Superior temporal gyrus (tissue), 1 donor: ENCODE results near the gene BRD3.

Experiments used
- DNase-seq: peaks from one replicate; pipeline ENCODE4 v3.0.0-alpha.2; 2016; ENCODE audit errors: extremely low spot score

Gene BRD3

GRCh38 chr9:134024828-134025605 is 42.8 kb downstream of the BRD3 start, which contains the start of gene BRD3OS:
Gene BRD3OS, plus strand, starts transcription at chr9:134025481. Its CDS starts 1,267 bp downstream, at chr9:134026748.
- DNase-seq = peak; percentile 93

DNA sequence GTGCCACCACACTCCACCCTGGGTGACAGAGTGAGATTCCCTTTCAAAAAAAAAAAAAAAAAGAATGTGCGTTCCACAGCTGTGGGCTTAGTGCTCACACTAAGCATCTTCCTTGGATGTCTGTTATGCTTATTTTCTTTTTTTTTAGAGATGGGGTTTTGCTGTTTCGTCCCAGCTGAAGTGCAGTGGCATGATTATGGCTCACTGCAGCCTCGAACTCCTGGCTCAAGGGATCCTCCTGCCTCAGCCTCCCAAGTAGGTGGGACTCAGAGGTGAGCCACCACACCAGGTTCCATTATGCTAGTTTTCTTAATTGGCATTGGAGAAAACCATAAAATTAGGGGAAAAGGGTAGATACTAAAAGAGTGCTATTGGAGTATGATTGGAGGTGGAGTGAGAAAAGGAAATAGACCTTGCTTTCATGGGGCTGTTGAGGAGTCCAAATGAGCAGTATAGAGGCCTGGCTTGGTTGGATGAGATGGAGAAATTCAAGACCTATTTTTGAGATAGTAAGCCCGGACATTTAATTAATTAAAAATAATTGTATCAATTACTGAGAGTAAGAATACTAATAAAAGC is 43.5 kb downstream of the BRD3 start:
- peak; percentile 14 for DNase-seq

- no peak for DNase-seq
These were observed 52.9 kb downstream of the BRD3 start for GRCh38 chr9:134014946-134015345.

GRCh38 chr9:134011401-134011800 is 56.4 kb downstream of the BRD3 start:
- no peak for DNase-seq

DNA sequence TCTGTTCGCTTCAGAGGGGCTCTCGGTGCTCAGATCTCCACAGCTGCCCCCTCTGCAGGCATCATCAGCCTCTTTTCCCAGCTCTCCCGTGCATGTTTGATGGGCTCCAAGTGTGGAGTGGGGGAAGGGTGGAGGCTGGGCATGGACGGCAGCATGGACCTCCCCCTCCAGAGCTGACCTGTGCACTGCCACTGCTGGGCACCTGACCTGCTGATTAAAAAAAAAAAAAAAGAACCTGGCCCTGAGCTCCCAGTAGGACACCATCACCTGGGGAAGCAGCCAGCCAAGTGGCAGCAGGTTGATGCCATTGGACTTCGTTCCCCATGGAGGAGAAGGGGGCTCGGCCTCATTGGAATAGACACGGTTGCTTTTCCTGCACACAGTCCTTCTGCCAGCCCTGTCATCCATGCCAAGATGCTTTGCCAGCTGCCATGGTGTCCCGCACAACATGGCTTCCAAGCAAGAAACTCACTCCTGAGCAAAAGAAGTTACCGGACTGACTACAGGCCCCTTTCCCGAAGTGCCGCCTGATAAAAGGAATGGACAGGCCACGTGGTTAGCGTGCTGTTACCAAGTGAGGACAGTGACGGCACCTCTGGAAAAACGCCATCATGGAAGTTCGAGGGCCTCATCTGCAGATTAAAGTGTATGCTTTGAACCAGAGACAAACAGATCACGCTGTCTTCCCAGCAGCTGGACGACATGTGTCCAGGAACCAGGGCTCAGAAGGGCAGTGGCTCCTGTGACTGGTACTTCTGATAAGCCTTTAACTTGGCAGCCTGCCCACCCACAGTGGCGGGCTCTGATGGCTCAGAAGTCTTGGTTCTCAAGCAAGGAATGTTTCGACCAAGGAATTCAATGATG is 57.3 kb downstream of the BRD3 start:
- DNase-seq = no peak

GRCh38 chr9:134007571-134007970 is 60.3 kb downstream of the BRD3 start:
- no peak for DNase-seq

- no peak for DNase-seq
These were observed 60.7 kb downstream of the BRD3 start for GRCh38 chr9:134007150-134007549.

GRCh38 chr9:134005381-134005780 is 62.4 kb downstream of the BRD3 start:
- no peak for DNase-seq

DNA sequence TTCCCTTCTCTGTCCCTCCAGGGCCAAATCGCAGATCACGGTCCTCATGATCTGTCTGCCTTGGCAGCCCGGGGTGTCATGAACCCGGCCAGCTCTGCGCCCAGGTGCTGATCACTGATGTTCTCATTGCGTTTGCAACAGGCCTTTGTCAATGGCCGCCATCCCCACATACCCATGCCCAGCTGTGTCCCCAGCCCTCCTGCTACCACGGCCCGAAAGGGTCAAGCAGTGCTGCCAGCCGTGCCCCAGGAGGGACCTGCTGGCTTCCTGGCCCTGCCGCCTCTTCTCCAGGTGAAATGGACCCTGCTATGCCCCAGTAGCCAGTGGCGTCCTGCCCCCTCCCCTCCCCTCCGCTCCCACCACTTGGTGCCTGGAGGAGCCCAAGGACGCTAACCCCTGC is 62.9 kb downstream of the BRD3 start:
- no peak for DNase-seq

- DNase-seq = no peak
These were observed 63.5 kb downstream of the BRD3 start for GRCh38 chr9:134004131-134004873.

DNA sequence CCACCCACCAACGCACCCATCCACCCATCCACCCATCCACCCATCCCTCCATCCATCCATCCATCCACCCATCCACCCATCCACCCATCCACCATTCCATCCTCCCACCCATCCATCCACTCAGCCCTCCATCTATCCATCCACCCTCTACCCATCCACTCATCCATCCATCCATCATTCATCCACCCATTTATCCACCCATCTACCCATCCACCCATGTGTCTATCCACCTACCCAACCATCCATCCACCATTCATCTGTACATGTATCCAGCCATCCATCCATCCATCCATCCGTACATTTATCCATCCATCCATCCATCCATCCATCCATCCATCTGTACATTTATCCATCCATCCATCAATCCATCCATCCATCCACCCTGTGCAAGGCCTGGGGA is 64.6 kb downstream of the BRD3 start:
- DNase-seq = no peak

GRCh38 chr9:134002796-134003195 is 65.0 kb downstream of the BRD3 start:
- no peak for DNase-seq

DNA sequence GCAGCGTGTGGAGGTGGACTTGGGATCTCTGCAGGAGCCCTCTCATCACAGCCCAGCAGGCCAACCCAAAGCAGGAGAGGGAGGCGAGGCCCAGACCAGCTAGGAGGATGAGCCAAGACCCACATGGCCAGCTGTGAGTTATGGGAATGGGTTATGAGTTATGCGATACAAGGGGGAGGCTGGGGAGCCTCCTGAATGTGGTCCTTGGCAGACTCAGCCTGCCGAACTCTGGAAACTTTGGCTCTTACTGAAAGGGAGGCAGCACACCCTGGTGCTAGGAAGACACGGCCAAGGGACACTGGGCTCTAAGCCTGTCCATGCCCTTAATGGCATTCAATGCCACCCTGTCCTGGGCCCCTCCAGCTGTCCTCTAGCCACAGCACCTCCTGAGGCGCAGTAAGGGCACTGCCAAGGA is 68.0 kb downstream of the BRD3 start:
- no peak for DNase-seq

DNA sequence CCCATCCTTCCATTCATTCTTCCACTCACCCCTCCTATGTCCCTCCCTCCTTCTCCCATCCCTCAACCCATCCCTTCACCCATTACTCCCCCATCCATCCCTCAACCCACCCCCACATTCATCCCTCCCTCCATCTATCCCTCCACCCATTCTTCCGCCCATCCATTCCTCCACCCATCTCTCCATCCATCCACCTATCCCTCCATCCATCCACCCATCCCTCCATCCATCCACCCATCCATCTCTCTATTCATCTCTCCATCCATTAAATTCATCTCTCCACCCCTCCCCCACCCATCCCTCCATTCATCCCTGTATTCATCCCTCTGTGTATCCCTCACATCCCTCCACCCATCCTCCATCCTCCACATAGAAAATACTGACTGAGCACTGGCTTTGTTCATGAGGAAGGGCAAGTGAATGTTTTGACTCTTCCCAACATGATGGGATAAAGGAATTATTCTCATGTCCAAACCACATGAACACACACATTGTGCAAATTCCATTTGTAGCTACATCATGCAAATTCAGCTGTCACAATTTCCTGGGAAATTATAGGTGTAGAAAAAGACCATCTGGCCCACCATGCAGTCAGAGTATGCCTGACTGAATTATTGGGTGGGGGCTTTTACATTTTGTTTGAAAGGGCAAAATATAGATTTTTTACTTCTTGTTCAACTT is 68.8 kb downstream of the BRD3 start:
- DNase-seq = no peak

DNA sequence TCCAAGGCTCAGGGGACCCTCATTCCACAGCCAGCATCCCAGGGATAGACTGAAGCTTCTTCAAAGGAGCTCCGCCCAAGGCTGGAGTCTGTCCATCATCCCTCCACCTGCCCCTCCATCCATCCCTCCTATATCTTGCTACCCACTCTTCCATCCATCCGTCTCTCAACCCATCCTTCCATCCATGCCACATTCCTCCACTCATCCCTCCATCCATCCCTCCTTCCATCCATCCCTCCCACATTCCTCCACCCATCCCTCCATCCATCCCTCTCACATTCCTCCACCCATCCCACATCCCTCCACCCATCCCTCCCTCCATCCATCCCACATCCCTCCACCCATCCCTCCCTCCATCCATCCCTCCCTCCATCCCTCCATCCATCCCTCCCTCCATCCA is 70.2 kb downstream of the BRD3 start:
- DNase-seq = no peak

GRCh38 chr9:133996531-133997520 is 71.0 kb downstream of the BRD3 start:
- DNase-seq = no peak

GRCh38 chr9:133995012-133995896 is 72.6 kb downstream of the BRD3 start:
- no peak for DNase-seq

- DNase-seq = peak; percentile 82
These were observed 73.3 kb downstream of the BRD3 start for GRCh38 chr9:133994353-133995011.
